ENCODE results near the gene NT5C3B. TPM values are rescaled to one million over a fixed set of nuclear protein-coding genes. Genes with fewer than 3 reads are reported as not detected.
"Not testable (repeated sequence)": the region's sequence is repeated elsewhere in the genome, so short reads cannot be mapped to it uniquely, and the experiment has no call there.

The NT5C3B gene
- total and polyA plus RNA-seq, 2 experiments from 2014 or later: 47.7 to 87.8 TPM

DNA sequence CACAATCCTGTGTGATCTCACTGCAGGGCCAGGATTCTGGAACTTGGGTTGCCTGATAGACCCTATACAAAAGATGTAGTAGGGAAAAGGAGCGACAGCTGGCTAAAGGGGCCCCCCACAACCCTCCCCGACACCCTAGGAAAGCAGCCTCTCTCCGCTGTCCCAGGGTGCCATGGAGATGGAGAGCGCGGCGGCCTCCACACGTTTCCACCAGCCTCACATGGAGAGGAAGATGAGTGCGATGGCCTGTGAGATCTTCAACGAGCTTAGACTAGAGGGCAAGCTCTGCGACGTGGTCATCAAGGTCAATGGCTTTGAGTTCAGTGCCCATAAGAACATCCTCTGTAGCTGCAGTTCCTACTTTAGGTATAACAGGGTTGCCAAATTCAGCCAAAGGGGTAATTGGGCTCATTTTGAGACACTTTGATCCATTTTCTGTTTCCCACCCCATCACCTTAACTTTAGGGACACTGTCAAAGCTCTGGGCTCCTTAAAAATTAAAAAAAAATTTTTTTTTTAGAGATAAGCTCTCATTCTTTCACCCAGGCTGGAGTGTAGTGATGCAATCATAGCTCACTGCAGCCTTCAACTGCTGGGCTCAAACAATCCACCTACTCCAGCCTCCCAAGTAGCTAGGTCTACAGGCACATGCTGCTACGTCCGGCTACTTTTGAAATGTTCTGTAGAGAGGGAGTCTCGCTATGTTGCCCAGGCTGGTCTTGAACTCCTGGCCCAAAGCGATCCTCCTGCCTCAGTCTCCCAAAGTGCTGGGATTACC, 1.9 kb upstream of the NT5C3B start, which contains the start of gene KLHL10:
TSS of gene KLHL10 (plus strand) at position 65 of the 778 bp plus-strand sequence. CDS start at position 173, 108 bp downstream.
- Histone ChIP-seq H3K9me2 (replicated peaks; ENCODE audit: insufficient read depth) (no peaks in the 10 kb centered on the region), H4K20me1 (ENCODE audit: insufficient read depth, poor library complexity, severe bottlenecking) (no peaks in the 10 kb centered on the region), H3K4me3 (no peak within 1 kb of the TSS), H3K79me2 (peaks cover 18% of the 10 kb centered on the region), H3K9me3 (ENCODE audit: low read depth) (no peaks in the 10 kb centered on the region), H3K27ac (no peak within 1 kb of the TSS), H3K4me2 (peak within 1 kb of the TSS; percentile 97), H2AFZ (peak within 1 kb of the TSS; percentile 100), H3K4me1 (ENCODE audit: insufficient read depth) (no peaks in the 10 kb centered on the region), H3K27me3 (no peaks in the 10 kb centered on the region), H3K36me3 (replicated peaks; ENCODE audit: insufficient read depth, low read depth) (no peaks in the 10 kb centered on the region)
- 94% methylated on average over 15 of the region's 15 CpGs for WGBS (ENCODE audit: low lambda C conversion rate, missing lambda C conversion rate)
- no peak for DNase-seq (ENCODE audit: low spot score)
- TF ChIP-seq EZH2 (IDR thresholded peaks at IDR 0.05; ENCODE audit: borderline replicate concordance) (no peak), EZH2phosphoT487 (IDR thresholded peaks at IDR 0.05; ENCODE audit: low read depth, severe bottlenecking, unreplicated experiment) (no peak)
- TF ChIP-seq, protein P1, sequence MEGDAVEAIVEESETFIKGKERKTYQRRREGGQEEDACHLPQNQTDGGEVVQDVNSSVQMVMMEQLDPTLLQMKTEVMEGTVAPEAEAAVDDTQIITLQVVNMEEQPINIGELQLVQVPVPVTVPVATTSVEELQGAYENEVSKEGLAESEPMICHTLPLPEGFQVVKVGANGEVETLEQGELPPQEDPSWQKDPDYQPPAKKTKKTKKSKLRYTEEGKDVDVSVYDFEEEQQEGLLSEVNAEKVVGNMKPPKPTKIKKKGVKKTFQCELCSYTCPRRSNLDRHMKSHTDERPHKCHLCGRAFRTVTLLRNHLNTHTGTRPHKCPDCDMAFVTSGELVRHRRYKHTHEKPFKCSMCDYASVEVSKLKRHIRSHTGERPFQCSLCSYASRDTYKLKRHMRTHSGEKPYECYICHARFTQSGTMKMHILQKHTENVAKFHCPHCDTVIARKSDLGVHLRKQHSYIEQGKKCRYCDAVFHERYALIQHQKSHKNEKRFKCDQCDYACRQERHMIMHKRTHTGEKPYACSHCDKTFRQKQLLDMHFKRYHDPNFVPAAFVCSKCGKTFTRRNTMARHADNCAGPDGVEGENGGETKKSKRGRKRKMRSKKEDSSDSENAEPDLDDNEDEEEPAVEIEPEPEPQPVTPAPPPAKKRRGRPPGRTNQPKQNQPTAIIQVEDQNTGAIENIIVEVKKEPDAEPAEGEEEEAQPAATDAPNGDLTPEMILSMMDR (IDR thresholded peaks at IDR 0.05; ENCODE audit: poor library complexity): no peak

DNA sequence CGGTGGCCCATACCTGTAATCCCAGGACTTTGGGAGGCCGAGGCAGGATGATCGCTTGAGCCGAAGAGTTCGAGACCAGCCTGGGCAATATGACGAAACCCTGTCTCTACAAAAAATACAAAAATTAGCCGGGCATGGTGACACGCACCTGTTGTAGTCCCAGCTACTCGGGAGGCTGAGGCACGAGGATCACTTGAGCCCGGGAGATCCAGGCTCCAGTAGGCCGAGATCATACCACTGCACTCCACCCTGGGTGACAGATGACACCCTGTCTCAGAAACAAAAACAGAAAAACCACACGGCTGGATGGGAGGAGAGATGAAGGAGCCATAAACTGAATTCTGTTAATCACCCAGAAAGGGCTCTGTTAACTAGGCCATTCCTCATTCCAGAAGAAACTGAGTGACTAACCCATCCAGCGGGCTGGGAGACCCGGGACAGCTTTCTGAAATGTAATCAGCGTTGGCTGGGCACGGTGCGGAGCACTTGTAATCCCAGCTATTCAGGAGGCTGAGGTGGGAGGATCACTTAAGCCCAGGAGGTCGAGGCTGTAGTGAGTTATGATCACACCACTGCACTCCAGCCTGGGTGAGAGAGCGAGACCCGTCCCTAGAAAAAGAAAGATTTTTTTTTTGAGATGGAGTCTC, 641 bp upstream of the NT5C3B start:
- DNase-seq (ENCODE audit: low spot score): no peak
- no peak overlapping the region for H3K27ac ChIP-seq

DNA sequence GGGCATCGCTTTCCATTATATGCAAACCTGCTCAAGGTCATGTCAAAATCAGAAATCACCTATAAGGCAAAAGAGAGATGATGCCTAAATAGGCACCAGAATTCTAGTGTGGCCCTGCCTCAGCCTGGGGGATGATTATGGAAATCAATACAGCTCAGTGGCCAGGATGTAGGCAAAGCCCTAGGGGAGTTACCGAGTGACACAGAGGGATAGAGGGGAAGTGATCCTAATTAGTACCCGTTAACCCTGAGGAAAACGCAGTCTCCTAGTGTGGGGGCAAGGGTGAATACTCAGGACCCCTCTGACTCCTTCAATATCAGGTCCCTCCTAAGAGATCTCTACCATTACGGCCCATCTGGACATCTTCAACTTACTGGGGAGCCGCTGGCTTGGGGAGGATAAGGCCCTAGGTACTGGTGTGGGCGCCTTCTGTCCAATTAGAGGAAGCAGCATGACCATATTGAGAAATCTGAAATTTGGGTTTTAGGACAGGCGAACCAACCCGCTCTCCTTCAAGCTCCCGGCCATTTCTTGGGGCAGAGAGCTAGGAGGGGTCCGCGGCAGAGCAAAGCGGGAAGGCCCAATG, 725 bp downstream of the NT5C3B start:
- H2AFZ ChIP-seq: peak overlapping the region; percentile 100
- H3K27ac ChIP-seq: no peak overlapping the region

More for the DNA sequence above, 641 bp upstream of the NT5C3B start:
- H3K9me3 ChIP-seq (ENCODE audit: low read depth): no peaks in the 10 kb centered on the region
- H2AFZ ChIP-seq: peak overlapping the region; percentile 100
- no peaks in the 10 kb centered on the region for H4K20me1 ChIP-seq (ENCODE audit: insufficient read depth, poor library complexity, severe bottlenecking)
- H3K4me3 ChIP-seq: peak overlapping the region; percentile 97
- no peaks in the 10 kb centered on the region for H3K4me1 ChIP-seq (ENCODE audit: insufficient read depth)
- TF ChIP-seq EZH2 (IDR thresholded peaks at IDR 0.05; ENCODE audit: borderline replicate concordance): no peak
- no peak for TF ChIP-seq EZH2phosphoT487 (IDR thresholded peaks at IDR 0.05; ENCODE audit: low read depth, severe bottlenecking, unreplicated experiment)
- TF ChIP-seq, protein P1 (IDR thresholded peaks at IDR 0.05; ENCODE audit: poor library complexity): no peak
- H3K4me2 ChIP-seq: peak overlapping the region; percentile 97
- no peaks in the 10 kb centered on the region for H3K27me3 ChIP-seq
- peaks cover 18% of the 10 kb centered on the region for H3K79me2 ChIP-seq
- H3K36me3 ChIP-seq (replicated peaks; ENCODE audit: insufficient read depth, low read depth): no peaks in the 10 kb centered on the region
- H3K9me2 ChIP-seq (replicated peaks; ENCODE audit: insufficient read depth): no peaks in the 10 kb centered on the region
- WGBS (ENCODE audit: low lambda C conversion rate, missing lambda C conversion rate): 75% methylated on average over 21 of the region's 21 CpGs

GRCh38 chr17:41829961-41830360, 6.1 kb downstream of the NT5C3B start:
- 88% methylated on average over 10 of the region's 10 CpGs for WGBS (ENCODE audit: low lambda C conversion rate, missing lambda C conversion rate)
- H3K36me3 ChIP-seq (replicated peaks; ENCODE audit: insufficient read depth, low read depth); DNase-seq (ENCODE audit: low spot score): not testable (repeated sequence)

More for the DNA sequence above, 725 bp downstream of the NT5C3B start:
- TF ChIP-seq EZH2phosphoT487 (IDR thresholded peaks at IDR 0.05; ENCODE audit: low read depth, severe bottlenecking, unreplicated experiment) (no peak), EZH2 (IDR thresholded peaks at IDR 0.05; ENCODE audit: borderline replicate concordance) (no peak)
- TF ChIP-seq, protein P1 (IDR thresholded peaks at IDR 0.05; ENCODE audit: poor library complexity): no peak
- no peaks in the 10 kb centered on the region for H3K9me3 ChIP-seq (ENCODE audit: low read depth)
- 15% methylated on average over 13 of the region's 13 CpGs for WGBS (ENCODE audit: low lambda C conversion rate, missing lambda C conversion rate)
- no peaks in the 10 kb centered on the region for H3K9me2 ChIP-seq (replicated peaks; ENCODE audit: insufficient read depth)
- DNase-seq (ENCODE audit: low spot score): no peak
- no peaks in the 10 kb centered on the region for H4K20me1 ChIP-seq (ENCODE audit: insufficient read depth, poor library complexity, severe bottlenecking)
- peak overlapping the region; percentile 97 for H3K4me2 ChIP-seq
- no peaks in the 10 kb centered on the region for H3K36me3 ChIP-seq (replicated peaks; ENCODE audit: insufficient read depth, low read depth)
- H3K4me1 ChIP-seq (ENCODE audit: insufficient read depth): no peaks in the 10 kb centered on the region
- peak overlapping the region; percentile 97 for H3K4me3 ChIP-seq
- H3K79me2 ChIP-seq: peaks cover 18% of the 10 kb centered on the region
- no peaks in the 10 kb centered on the region for H3K27me3 ChIP-seq

More at GRCh38 chr17:41829961-41830360, 6.1 kb downstream of the NT5C3B start:
- not testable (repeated sequence) for H2AFZ ChIP-seq; H3K4me3 ChIP-seq; H3K9me3 ChIP-seq (ENCODE audit: low read depth); H3K4me1 ChIP-seq (ENCODE audit: insufficient read depth); H3K27me3 ChIP-seq; H3K27ac ChIP-seq; H3K79me2 ChIP-seq; H3K4me2 ChIP-seq; H4K20me1 ChIP-seq (ENCODE audit: insufficient read depth, poor library complexity, severe bottlenecking); H3K9me2 ChIP-seq (replicated peaks; ENCODE audit: insufficient read depth)
